Measurements from ENCODE around the gene RASAL2. TPM values are rescaled to one million over a fixed set of nuclear protein-coding genes. Genes with fewer than 3 reads are reported as not detected.

RASAL2 gene
- total RNA-seq, 4 donors from 2014 or later: 17.0 to 27.4 (median 20.2) TPM

- TF ChIP-seq CTCF (IDR thresholded peaks at IDR 0.05) (no peak), EP300 (IDR thresholded peaks at IDR 0.05) (no peak), POLR2A (IDR thresholded peaks at IDR 0.05) (no peak), POLR2AphosphoS5 (IDR thresholded peaks at IDR 0.05) (no peak)
- Histone ChIP-seq H3K27ac (no peak overlapping the region), H3K27me3 (peaks cover 6% of the 10 kb centered on the region), H3K36me3 (no peaks in the 10 kb centered on the region), H3K4me3 (no peak overlapping the region), H3K9me3 (peaks cover 0 to 6% (median 0%) of the 10 kb centered on the region in 3 donors), H3K4me1 (no peaks in the 10 kb centered on the region)
- ATAC-seq: no peak
Observed at GRCh38 chr1:178048883-178049282, 45.0 kb upstream of the RASAL2 start.

- H3K36me3 ChIP-seq: no peaks in the 10 kb centered on the region
- WGBS, 2 donors (ENCODE audit: low coverage in 1 of 2): 85% methylated on average over 5 of the region's 6 CpGs; no CpG with 5 or more reads in 1 of the 2 donors
- no peaks in the 10 kb centered on the region for H3K9me3 ChIP-seq
- TF ChIP-seq CTCF (IDR thresholded peaks at IDR 0.05): no peak
- TF ChIP-seq POLR2AphosphoS5 (IDR thresholded peaks at IDR 0.05): no peak
- no peak for TF ChIP-seq POLR2A (IDR thresholded peaks at IDR 0.05)
- no peak for TF ChIP-seq EP300 (IDR thresholded peaks at IDR 0.05)
- H3K27me3 ChIP-seq: peaks cover 6% of the 10 kb centered on the region
- H3K4me3 ChIP-seq: no peak overlapping the region
- peaks cover 0 to under 1% (median 0%) of the 10 kb centered on the region in 3 donors for H3K4me1 ChIP-seq
- ATAC-seq: no peak
- H3K27ac ChIP-seq: no peak overlapping the region
Observed at GRCh38 chr1:178050084-178050483, 43.8 kb upstream of the RASAL2 start.

- Histone ChIP-seq H3K4me3 (no peak overlapping the region), H3K27ac (no peak overlapping the region), H3K36me3 (no peaks in the 10 kb centered on the region), H3K4me1 (peaks cover 0 to 9% (median 0%) of the 10 kb centered on the region in 3 donors), H3K27me3 (peaks cover 6% of the 10 kb centered on the region), H3K9me3 (no peaks in the 10 kb centered on the region)
- TF ChIP-seq CTCF (IDR thresholded peaks at IDR 0.05) (no peak), POLR2A (IDR thresholded peaks at IDR 0.05) (no peak), POLR2AphosphoS5 (IDR thresholded peaks at IDR 0.05) (no peak)
- no peak for ATAC-seq
- WGBS, 2 donors (ENCODE audit: low coverage in 1 of 2): 21 to 50% methylated on average over 2 of the region's 3 CpGs
Observed at GRCh38 chr1:178051071-178051470, 42.8 kb upstream of the RASAL2 start.

GRCh38 chr1:178052650-178053461, 41.0 kb upstream of the RASAL2 start:
- Histone ChIP-seq H3K4me1 (peaks cover 0 to 19% (median 4%) of the 10 kb centered on the region in 3 donors), H3K27me3 (peaks cover 6% of the 10 kb centered on the region), H3K4me3 (no peak overlapping the region), H3K36me3 (no peaks in the 10 kb centered on the region), H3K27ac (peak overlapping the region in 3 of 4 donors; percentile 19 to 54 (median 35)), H3K9me3 (no peaks in the 10 kb centered on the region)
- no peak for ATAC-seq
- 45 to 54% methylated on average over 10 of the region's 10 CpGs for WGBS, 2 donors (ENCODE audit: low coverage in 1 of 2)
- TF ChIP-seq POLR2A (IDR thresholded peaks at IDR 0.05) (no peak), EP300 (IDR thresholded peaks at IDR 0.05) (no peak), CTCF (IDR thresholded peaks at IDR 0.05) (no peak), POLR2AphosphoS5 (IDR thresholded peaks at IDR 0.05) (no peak)

- no peaks in the 10 kb centered on the region for H3K9me3 ChIP-seq
- no peak for TF ChIP-seq EP300 (IDR thresholded peaks at IDR 0.05)
- TF ChIP-seq CTCF (IDR thresholded peaks at IDR 0.05): peak in 1 of 4 experiments; percentile 42
- no peak overlapping the region for H3K4me3 ChIP-seq
- ATAC-seq: no peak
- peaks cover 0 to 32% (median 12%) of the 10 kb centered on the region in 3 donors for H3K4me1 ChIP-seq
- H3K36me3 ChIP-seq: no peaks in the 10 kb centered on the region
- 55% methylated on average over 3 of the region's 5 CpGs; no CpG with 5 or more reads in 1 of the 2 donors for WGBS, 2 donors (ENCODE audit: low coverage in 1 of 2)
- H3K27me3 ChIP-seq: peaks cover 6% of the 10 kb centered on the region
- peak overlapping the region in 1 of 4 donors; percentile 62 for H3K27ac ChIP-seq
Observed at GRCh38 chr1:178055093-178055492, 38.8 kb upstream of the RASAL2 start.
